ENCODE measurements around the gene SERPINB1.

The SERPINB1 gene

DNA sequence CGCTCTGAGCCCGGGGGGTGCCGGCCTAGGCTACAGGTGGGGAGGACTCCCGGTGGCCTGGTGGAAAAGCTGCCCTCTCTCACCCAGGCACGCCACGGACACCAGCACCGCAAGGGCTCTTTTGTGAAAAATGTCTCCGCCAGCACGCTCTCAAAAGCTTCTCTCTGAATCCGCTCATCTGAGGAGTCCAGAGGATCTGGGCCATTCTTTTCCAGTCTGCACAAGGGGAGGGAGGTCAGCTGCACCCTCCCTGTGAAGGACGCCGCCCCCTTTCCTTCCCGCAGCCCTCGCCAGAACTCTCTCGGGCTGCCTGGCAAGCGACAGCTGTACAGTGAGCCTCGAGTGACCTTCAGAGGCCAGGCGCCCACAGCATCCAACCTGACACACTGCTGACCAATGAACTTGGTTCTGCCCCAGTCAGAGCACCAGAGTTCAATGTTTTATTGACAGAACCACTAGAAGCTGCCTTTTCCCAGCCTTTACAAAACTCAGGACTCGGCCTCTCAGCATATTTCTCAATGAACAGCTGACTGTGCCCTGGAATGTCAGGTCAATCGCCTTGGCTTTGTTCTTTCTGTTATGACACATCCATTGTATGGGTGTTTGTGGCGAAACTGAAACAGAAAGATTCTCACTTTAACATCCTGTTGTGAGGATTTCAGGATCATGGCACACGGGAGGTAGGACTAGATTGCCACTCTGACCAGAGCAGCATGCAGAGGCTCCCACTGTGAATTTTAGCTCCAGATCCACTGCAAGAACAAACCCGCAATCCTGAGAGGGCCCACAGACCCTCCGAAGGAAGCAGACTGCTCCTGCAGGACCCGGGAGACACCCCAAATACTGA lies 34.8 kb upstream of the SERPINB1 start:
- H3K27ac ChIP-seq = peak overlapping the region; percentile 66
- no peaks in the 10 kb centered on the region for H3K79me2 ChIP-seq
- peak overlapping the region; percentile 92 for H3K4me2 ChIP-seq (ENCODE audit: low read length)
- no peaks in the 10 kb centered on the region for H3K9me3 ChIP-seq (ENCODE audit: control insufficient read depth, low read length)
- H3K36me3 ChIP-seq (ENCODE audit: control insufficient read depth, insufficient read depth, low read length) = no peaks in the 10 kb centered on the region
- H3K9ac ChIP-seq = no peak overlapping the region
- peak overlapping the region; percentile 54 for H3K4me3 ChIP-seq (ENCODE audit: low read depth, low read length)
- H2AFZ ChIP-seq = peak overlapping the region; percentile 87
- TF ChIP-seq, protein P1, sequence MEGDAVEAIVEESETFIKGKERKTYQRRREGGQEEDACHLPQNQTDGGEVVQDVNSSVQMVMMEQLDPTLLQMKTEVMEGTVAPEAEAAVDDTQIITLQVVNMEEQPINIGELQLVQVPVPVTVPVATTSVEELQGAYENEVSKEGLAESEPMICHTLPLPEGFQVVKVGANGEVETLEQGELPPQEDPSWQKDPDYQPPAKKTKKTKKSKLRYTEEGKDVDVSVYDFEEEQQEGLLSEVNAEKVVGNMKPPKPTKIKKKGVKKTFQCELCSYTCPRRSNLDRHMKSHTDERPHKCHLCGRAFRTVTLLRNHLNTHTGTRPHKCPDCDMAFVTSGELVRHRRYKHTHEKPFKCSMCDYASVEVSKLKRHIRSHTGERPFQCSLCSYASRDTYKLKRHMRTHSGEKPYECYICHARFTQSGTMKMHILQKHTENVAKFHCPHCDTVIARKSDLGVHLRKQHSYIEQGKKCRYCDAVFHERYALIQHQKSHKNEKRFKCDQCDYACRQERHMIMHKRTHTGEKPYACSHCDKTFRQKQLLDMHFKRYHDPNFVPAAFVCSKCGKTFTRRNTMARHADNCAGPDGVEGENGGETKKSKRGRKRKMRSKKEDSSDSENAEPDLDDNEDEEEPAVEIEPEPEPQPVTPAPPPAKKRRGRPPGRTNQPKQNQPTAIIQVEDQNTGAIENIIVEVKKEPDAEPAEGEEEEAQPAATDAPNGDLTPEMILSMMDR (IDR thresholded peaks at IDR 0.05) = no peak
- H3K27me3 ChIP-seq (ENCODE audit: control insufficient read depth, insufficient read depth, low read length) = no peaks in the 10 kb centered on the region
- peaks cover 6% of the 10 kb centered on the region for H3K4me1 ChIP-seq

GRCh38 chr6:2875359-2876191 lies 33.9 kb upstream of the SERPINB1 start:
- Histone ChIP-seq H2AFZ (peak overlapping the region; percentile 86), H3K79me2 (no peaks in the 10 kb centered on the region), H3K4me2 (ENCODE audit: low read length) (peak overlapping the region; percentile 92), H3K9me3 (ENCODE audit: control insufficient read depth, low read length) (no peaks in the 10 kb centered on the region), H3K27me3 (ENCODE audit: control insufficient read depth, insufficient read depth, low read length) (no peaks in the 10 kb centered on the region), H3K36me3 (ENCODE audit: control insufficient read depth, insufficient read depth, low read length) (no peaks in the 10 kb centered on the region), H3K4me1 (peaks cover 6% of the 10 kb centered on the region), H3K27ac (peak overlapping the region; percentile 66), H3K4me3 (ENCODE audit: low read depth, low read length) (peak overlapping the region; percentile 55), H3K9ac (no peak overlapping the region)
- TF ChIP-seq, protein P1 (IDR thresholded peaks at IDR 0.05) = no peak

DNA sequence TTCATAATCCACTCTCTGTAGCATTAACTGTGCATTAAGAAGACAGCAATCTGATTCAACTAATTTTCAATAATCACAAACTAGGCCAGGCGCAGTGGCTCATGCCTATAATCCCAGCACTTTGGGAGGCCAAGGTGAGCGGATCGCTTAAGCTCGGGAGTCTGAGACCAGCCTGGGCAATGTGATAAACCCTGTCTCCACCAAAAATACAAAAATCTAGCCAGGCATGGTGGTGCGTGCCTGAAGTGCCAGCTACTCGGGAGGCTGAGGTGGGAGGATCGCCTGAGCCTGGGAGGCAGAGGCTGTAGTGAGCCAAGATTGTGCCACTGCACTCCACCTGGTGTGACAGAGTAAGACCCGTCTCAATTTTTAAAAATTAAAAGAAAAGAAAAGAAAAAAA lies 32.0 kb upstream of the SERPINB1 start:
- H3K9ac ChIP-seq = no peak overlapping the region
- peaks cover 6% of the 10 kb centered on the region for H3K4me1 ChIP-seq
- H3K27ac ChIP-seq = no peak overlapping the region

DNA sequence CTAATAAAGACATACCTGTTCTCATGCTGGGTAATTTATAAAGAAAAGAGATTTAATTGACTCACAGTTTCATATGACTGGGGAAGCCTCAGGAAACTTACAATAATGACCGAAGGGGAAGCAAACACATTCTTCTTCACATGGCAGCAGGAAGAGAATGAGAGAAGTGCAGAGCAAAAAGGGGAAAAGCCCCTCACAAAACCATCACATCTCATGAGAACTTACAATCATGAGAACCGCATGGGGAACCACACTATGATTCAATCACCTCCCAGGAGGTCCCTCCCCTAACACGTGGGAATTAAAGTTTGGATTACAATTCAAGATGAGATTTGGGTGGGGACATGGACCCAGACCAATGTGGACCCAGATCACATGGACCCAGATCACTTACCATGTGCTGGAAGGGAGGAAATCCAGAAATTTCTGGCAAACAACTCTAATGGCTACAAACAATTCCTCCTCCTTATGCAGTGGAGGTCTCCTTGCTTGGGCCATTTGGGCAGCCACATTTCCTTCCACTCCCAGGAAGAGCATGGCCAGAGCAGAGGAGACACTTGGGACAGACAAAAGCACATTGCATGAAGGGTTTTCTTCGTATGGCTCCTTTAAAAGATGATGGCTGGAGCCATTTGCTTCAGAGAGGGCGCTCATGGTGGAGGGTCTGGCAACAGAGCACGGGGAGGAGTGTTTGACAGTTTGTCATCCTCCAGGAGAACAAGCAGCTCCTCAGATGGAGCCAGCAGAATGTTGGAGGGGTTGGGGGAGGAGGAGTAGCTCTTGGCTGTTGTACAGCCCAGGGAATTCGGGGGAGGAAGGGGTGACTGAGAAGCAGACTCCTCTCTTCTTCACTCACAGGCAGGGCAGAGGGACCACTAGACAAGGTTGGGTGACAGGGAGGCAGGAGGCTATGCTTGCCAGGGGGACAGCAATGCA lies 31.0 kb upstream of the SERPINB1 start:
- Histone ChIP-seq H3K27me3 (ENCODE audit: control insufficient read depth, insufficient read depth, low read length) (no peaks in the 10 kb centered on the region), H3K36me3 (ENCODE audit: control insufficient read depth, insufficient read depth, low read length) (no peaks in the 10 kb centered on the region), H3K79me2 (no peaks in the 10 kb centered on the region), H3K9ac (no peak overlapping the region), H3K9me3 (ENCODE audit: control insufficient read depth, low read length) (no peaks in the 10 kb centered on the region), H3K4me3 (ENCODE audit: low read depth, low read length) (no peak overlapping the region), H3K4me1 (peaks cover 6% of the 10 kb centered on the region), H2AFZ (no peak overlapping the region), H3K4me2 (ENCODE audit: low read length) (no peak overlapping the region), H3K27ac (no peak overlapping the region)
- TF ChIP-seq, protein P1 (IDR thresholded peaks at IDR 0.05) = no peak

More for the DNA sequence above, 32.0 kb upstream of the SERPINB1 start:
- H3K36me3 ChIP-seq (ENCODE audit: control insufficient read depth, insufficient read depth, low read length) = no peaks in the 10 kb centered on the region
- H3K27me3 ChIP-seq (ENCODE audit: control insufficient read depth, insufficient read depth, low read length) = no peaks in the 10 kb centered on the region
- H3K9me3 ChIP-seq (ENCODE audit: control insufficient read depth, low read length) = no peaks in the 10 kb centered on the region
- TF ChIP-seq, protein P1 (IDR thresholded peaks at IDR 0.05) = no peak
- no peak overlapping the region for H2AFZ ChIP-seq
- H3K79me2 ChIP-seq = no peaks in the 10 kb centered on the region
- H3K4me2 ChIP-seq (ENCODE audit: low read length) = no peak overlapping the region
- H3K4me3 ChIP-seq (ENCODE audit: low read depth, low read length) = no peak overlapping the region
